ENCODE results near the gene ZAR1L.
A peak's percentile ranks its signal among the peaks of the same experiment; 100 is the strongest.
"Not testable (repeated sequence)": the region's sequence is repeated elsewhere in the genome, so short reads cannot be mapped to it uniquely, and the experiment has no call there.

The ZAR1L gene

DNA sequence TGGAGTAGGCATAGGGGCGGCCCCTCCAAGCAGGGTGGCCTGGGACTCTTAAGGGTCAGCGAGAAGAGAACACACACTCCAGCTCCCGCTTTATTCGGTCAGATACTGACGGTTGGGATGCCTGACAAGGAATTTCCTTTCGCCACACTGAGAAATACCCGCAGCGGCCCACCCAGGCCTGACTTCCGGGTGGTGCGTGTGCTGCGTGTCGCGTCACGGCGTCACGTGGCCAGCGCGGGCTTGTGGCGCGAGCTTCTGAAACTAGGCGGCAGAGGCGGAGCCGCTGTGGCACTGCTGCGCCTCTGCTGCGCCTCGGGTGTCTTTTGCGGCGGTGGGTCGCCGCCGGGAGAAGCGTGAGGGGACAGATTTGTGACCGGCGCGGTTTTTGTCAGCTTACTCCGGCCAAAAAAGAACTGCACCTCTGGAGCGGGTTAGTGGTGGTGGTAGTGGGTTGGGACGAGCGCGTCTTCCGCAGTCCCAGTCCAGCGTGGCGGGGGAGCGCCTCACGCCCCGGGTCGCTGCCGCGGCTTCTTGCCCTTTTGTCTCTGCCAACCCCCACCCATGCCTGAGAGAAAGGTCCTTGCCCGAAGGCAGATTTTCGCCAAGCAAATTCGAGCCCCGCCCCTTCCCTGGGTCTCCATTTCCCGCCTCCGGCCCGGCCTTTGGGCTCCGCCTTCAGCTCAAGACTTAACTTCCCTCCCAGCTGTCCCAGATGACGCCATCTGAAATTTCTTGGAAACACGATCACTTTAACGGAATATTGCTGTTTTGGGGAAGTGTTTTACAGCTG, at the start of gene ZAR1L, which contains the start of gene BRCA2:
Gene ZAR1L, minus strand, starts transcription at position 126 of the 790 bp plus-strand sequence. CDS start 3,438 bp downstream, outside the sequence.
Gene BRCA2, plus strand, starts transcription at position 271 of the 790 bp plus-strand sequence. CDS start 953 bp downstream, outside the sequence.
- DNase-seq, result peak; percentile 81 to 82

DNA sequence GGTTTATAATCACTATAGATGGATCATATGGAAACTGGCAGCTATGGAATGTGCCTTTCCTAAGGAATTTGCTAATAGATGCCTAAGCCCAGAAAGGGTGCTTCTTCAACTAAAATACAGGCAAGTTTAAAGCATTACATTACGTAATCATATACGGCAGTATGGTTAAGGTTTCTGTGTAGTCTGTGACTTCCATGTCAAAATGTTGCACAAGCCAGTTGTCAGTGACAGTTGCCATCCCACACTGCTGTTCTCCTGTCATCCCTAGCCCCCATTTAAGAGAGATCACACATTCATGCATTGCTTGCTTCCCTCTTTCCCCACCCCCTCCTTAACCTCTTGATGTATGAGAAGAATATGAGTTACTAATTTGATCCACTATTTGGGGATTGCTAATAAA, 47.4 kb upstream of the ZAR1L start:
- DNase-seq, result no peak

- not testable (repeated sequence) for DNase-seq
Measured at GRCh38 chr13:32355935-32356334, 40.8 kb upstream of the ZAR1L start.

DNA sequence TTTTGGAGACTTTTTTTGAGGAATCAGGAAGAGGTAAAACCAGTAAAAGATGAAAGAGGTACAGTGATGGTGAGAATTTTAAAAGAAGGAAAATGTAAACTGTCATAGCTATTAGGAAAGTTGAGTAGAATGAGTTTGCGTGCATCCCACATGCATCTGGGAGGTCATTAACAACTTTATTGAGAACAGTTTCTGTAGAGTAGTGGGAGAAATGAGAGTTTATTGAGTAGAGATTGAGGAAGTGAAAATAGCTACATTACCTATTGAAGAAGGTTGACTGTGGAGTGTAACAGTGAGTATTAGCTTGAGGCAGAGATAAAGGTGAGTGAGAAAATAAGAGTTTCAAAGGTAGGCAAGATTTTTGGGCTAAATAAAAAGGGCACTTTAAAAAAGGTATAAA, 38.9 kb upstream of the ZAR1L start:
- no peak for DNase-seq

GRCh38 chr13:32350839-32351441, 35.8 kb upstream of the ZAR1L start:
- DNase-seq, result not testable (repeated sequence)

DNA sequence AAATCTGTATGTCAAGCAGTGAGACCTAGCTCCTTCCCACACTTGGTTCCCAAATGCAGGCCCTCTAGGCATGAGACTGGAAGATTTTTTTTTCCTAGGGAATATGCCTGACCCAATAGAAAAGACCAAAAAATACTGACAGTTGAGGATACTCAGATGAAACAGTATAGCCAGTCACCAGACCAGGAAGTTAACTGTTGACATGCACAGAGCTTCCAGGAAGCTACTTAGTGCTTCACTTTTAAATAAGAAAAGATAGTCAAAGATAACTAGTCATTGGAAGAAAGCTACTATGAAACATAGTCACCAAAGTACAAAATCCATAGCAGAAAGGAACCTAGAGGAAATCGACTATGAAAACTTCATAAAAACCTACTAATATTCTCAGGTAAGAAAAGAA, 32.5 kb upstream of the ZAR1L start:
- no peak for DNase-seq

GRCh38 chr13:32340914-32341313, 25.8 kb upstream of the ZAR1L start:
- no peak for DNase-seq

- DNase-seq, result no peak
Measured at GRCh38 chr13:32334671-32335070, 19.5 kb upstream of the ZAR1L start.

DNA sequence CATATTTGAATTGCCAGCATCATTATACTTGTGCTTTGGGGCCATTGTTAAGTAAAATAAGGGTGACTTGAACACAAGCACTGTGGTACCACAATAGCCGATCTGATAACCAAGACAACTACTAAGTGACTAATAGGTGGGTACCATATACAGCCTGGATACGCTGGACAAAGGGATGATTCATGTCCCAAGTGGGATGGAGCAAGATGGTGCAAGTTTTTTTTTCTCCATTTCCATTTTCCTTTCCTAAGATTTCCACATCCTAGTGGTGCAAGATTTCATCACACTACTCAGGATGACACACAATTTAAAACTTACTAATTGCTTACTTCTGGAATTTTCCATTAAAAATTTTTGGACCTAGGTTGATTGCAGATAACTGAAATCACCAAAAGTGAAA, 15.3 kb upstream of the ZAR1L start:
- no peak for DNase-seq

GRCh38 chr13:32323912-32324311, 8.7 kb upstream of the ZAR1L start:
- DNase-seq, result no peak

DNA sequence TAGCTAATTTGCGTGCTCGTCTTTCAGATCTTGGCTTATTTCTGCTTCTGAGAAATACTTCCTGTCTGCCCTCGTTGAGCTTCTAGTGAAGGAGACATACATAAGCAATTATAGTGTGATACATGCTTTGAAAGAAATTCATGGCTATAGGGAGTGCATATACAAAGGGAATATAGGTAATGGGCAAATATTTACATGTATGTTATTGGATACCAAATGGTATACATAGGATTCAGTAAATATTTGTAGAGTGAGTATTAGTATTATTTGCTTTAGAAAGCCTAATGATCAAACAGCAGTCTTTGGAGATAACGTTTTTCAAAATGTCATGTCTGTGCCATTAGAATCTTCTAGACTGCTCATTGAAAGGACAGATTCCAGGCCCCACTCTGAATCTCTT, 5.4 kb upstream of the ZAR1L start:
- no peak for DNase-seq

GRCh38 chr13:32317716-32318465, 2.7 kb upstream of the ZAR1L start:
- no peak for DNase-seq

DNA sequence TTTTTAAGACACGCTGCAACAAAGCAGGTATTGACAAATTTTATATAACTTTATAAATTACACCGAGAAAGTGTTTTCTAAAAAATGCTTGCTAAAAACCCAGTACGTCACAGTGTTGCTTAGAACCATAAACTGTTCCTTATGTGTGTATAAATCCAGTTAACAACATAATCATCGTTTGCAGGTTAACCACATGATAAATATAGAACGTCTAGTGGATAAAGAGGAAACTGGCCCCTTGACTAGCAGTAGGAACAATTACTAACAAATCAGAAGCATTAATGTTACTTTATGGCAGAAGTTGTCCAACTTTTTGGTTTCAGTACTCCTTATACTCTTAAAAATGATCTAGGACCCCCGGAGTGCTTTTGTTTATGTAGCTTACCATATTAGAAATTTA, 1.3 kb upstream of the ZAR1L start:
- DNase-seq, result no peak

DNA sequence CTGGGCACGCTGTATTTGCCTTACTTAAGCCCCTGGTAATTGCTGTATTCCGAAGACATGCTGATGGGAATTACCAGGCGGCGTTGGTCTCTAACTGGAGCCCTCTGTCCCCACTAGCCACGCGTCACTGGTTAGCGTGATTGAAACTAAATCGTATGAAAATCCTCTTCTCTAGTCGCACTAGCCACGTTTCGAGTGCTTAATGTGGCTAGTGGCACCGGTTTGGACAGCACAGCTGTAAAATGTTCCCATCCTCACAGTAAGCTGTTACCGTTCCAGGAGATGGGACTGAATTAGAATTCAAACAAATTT, 821 bp upstream of the ZAR1L start:
- DNase-seq, result no peak

DNA sequence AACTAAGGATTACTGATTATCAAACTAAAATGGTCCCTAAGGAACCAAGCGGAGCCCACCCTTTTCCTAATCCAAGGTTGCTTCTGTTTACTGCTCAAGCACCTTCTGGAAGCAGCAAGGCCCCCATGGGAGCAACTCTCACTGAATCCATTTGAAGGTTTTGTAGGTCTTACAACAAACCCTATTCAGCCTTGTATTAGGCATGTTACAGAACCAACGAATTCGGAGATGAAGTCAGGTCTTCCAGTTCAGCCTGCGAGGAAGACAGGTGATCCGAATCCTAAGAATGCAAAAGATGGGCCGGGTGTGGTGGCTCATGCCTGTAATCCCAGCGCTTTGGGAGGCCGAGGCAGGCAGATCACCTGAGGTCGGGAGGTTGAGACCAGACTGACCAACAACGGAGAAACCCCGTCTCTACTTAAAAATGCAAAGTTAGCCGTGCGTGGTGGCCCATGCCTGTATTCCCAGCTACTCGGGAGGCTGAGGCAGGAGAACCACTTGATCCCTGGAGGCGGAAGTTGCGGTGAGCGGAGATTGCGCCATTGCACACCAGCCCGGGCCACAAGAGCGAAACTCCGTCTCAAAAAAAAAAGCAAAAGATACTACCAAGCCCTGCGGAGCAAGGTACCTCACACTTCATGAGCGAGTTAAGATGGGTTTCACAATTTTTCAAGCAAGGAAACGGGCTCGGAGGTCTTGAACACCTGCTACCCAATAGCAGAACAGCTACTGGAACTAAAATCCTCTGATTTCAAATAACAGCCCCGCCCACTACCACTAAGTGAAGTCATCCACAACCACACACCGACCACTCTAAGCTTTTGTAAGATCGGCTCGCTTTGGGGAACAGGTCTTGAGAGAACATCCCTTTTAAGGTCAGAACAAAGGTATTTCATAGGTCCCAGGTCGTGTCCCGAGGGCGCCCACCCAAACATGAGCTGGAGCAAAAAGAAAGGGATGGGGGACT, 609 bp downstream of the ZAR1L start:
- peak; percentile 66 to 67 for DNase-seq

GRCh38 chr13:32311188-32311897, 3.8 kb downstream of the ZAR1L start:
- no peak for DNase-seq

GRCh38 chr13:32310134-32310706, 4.9 kb downstream of the ZAR1L start:
- peak in 1 of 2 donors; percentile 10 for DNase-seq

DNA sequence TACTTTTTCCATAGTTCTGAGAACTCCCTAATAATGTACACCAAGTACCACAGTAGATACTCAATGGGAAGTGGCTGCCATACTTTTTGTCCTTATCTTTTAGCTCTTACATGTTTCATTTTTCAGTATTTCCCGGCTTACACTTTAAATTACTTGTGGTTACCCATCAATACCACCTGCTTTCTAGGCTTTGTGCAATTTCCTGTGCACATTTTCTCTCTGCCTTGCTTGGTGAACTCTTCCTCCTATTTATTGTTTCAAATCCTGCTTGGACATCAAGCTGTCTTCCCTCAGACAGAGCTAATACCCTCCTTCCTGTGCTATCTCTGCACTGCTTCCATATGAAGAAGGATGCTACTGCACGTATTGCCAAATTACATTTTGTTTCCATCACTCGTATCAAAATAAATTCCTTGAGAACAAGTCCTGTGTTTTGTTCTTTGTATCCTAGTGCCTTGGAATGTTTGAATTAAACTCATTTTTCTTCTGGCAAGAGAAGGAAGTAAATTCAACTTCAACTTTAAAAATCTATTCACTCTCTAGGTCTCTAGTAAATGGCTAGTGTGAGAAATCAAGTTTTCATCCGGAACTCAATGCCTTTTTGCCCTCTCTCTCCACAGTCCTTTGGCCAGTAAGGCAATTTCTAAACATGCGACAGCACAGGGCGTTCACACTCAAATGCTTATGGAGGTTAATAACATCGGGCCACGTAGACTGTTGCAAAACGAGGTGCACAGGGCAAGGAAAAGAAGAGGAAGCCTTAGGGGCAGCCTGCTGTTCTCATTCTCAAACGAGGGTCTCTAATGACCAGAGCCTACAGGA, 5.6 kb downstream of the ZAR1L start:
- no peak for DNase-seq

- no peak for DNase-seq
Measured at GRCh38 chr13:32305646-32306045, 9.5 kb downstream of the ZAR1L start.

DNA sequence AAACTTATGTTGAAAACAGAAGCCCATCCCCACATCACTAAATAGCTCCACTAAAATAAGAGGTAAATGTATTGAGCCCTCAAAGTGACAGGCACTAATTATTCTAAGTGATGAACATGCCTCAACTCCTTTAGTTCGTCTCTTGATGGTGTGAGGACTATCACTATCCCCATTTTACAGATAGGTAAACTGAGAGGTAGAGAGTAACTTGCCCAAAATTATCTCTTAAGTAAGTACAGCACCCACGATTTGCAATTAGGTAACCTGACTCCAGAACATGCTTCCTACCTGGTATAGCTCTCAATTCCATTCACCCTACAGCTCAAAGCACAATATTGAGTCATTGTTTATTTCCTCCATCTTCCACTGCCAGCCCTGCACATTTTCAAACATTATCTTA, 12.7 kb downstream of the ZAR1L start:
- DNase-seq, result no peak

GRCh38 chr13:32300920-32301319, 14.2 kb downstream of the ZAR1L start:
- no peak for DNase-seq
